Measurements from ENCODE around the gene SCTR.

Gene SCTR

GRCh38 chr2:119429225-119429981, 94.9 kb downstream of the SCTR start:
- H3K9me3 ChIP-seq (ENCODE audit: control insufficient read depth, insufficient read depth, low read length), result no peaks in the 10 kb centered on the region
- H3K9ac ChIP-seq (ENCODE audit: low read depth, low read length), result no peak overlapping the region
- H3K36me3 ChIP-seq (ENCODE audit: control insufficient read depth, insufficient read depth, low read length), result no peaks in the 10 kb centered on the region
- H3K4me3 ChIP-seq (ENCODE audit: low read depth, low read length), result no peak overlapping the region
- H3K27me3 ChIP-seq (ENCODE audit: control insufficient read depth, insufficient read depth, low read length), result peaks cover 15% of the 10 kb centered on the region
- H3K4me1 ChIP-seq (ENCODE audit: control insufficient read depth, insufficient read depth, low read length), result peaks cover 11% of the 10 kb centered on the region

- no peak overlapping the region for H3K9ac ChIP-seq (ENCODE audit: low read depth, low read length)
- H3K9me3 ChIP-seq (ENCODE audit: control insufficient read depth, insufficient read depth, low read length), result no peaks in the 10 kb centered on the region
- no peaks in the 10 kb centered on the region for H3K36me3 ChIP-seq (ENCODE audit: control insufficient read depth, insufficient read depth, low read length)
- H3K4me3 ChIP-seq (ENCODE audit: low read depth, low read length), result no peak overlapping the region
- peaks cover 15% of the 10 kb centered on the region for H3K27me3 ChIP-seq (ENCODE audit: control insufficient read depth, insufficient read depth, low read length)
- peaks cover 11% of the 10 kb centered on the region for H3K4me1 ChIP-seq (ENCODE audit: control insufficient read depth, insufficient read depth, low read length)
These were observed 95.6 kb downstream of the SCTR start for GRCh38 chr2:119428488-119429224.

- Histone ChIP-seq H3K4me3 (ENCODE audit: low read depth, low read length) (no peak overlapping the region), H3K9ac (ENCODE audit: low read depth, low read length) (no peak overlapping the region), H3K27me3 (ENCODE audit: control insufficient read depth, insufficient read depth, low read length) (peaks cover 15% of the 10 kb centered on the region), H3K36me3 (ENCODE audit: control insufficient read depth, insufficient read depth, low read length) (no peaks in the 10 kb centered on the region), H3K4me1 (ENCODE audit: control insufficient read depth, insufficient read depth, low read length) (peaks cover 8% of the 10 kb centered on the region), H3K9me3 (ENCODE audit: control insufficient read depth, insufficient read depth, low read length) (no peaks in the 10 kb centered on the region)
These were observed 96.5 kb downstream of the SCTR start for GRCh38 chr2:119427756-119428155.

- H3K4me3 ChIP-seq (ENCODE audit: low read depth, low read length), result no peak overlapping the region
- H3K27me3 ChIP-seq (ENCODE audit: control insufficient read depth, insufficient read depth, low read length), result peaks cover 8% of the 10 kb centered on the region
- no peaks in the 10 kb centered on the region for H3K9me3 ChIP-seq (ENCODE audit: control insufficient read depth, insufficient read depth, low read length)
- H3K9ac ChIP-seq (ENCODE audit: low read depth, low read length), result no peak overlapping the region
- H3K36me3 ChIP-seq (ENCODE audit: control insufficient read depth, insufficient read depth, low read length), result no peaks in the 10 kb centered on the region
- peaks cover 8% of the 10 kb centered on the region for H3K4me1 ChIP-seq (ENCODE audit: control insufficient read depth, insufficient read depth, low read length)
These were observed 97.4 kb downstream of the SCTR start for GRCh38 chr2:119426801-119427395.

GRCh38 chr2:119426396-119426675, 97.9 kb downstream of the SCTR start:
- Histone ChIP-seq H3K4me3 (ENCODE audit: low read depth, low read length) (no peak overlapping the region), H3K27me3 (ENCODE audit: control insufficient read depth, insufficient read depth, low read length) (peaks cover 8% of the 10 kb centered on the region), H3K36me3 (ENCODE audit: control insufficient read depth, insufficient read depth, low read length) (no peaks in the 10 kb centered on the region), H3K9ac (ENCODE audit: low read depth, low read length) (no peak overlapping the region), H3K4me1 (ENCODE audit: control insufficient read depth, insufficient read depth, low read length) (peaks cover 8% of the 10 kb centered on the region), H3K9me3 (ENCODE audit: control insufficient read depth, insufficient read depth, low read length) (peaks cover 5% of the 10 kb centered on the region)

GRCh38 chr2:119425620-119426395, 98.5 kb downstream of the SCTR start:
- H3K36me3 ChIP-seq (ENCODE audit: control insufficient read depth, insufficient read depth, low read length), result no peaks in the 10 kb centered on the region
- peaks cover 10% of the 10 kb centered on the region for H3K9me3 ChIP-seq (ENCODE audit: control insufficient read depth, insufficient read depth, low read length)
- peaks cover 8% of the 10 kb centered on the region for H3K4me1 ChIP-seq (ENCODE audit: control insufficient read depth, insufficient read depth, low read length)
- H3K9ac ChIP-seq (ENCODE audit: low read depth, low read length), result no peak overlapping the region
- no peak overlapping the region for H3K4me3 ChIP-seq (ENCODE audit: low read depth, low read length)
- H3K27me3 ChIP-seq (ENCODE audit: control insufficient read depth, insufficient read depth, low read length), result peaks cover 8% of the 10 kb centered on the region

GRCh38 chr2:119425119-119425405, 99.2 kb downstream of the SCTR start:
- Histone ChIP-seq H3K9me3 (ENCODE audit: control insufficient read depth, insufficient read depth, low read length) (peaks cover 13% of the 10 kb centered on the region), H3K9ac (ENCODE audit: low read depth, low read length) (no peak overlapping the region), H3K27me3 (ENCODE audit: control insufficient read depth, insufficient read depth, low read length) (peaks cover 8% of the 10 kb centered on the region), H3K4me3 (ENCODE audit: low read depth, low read length) (no peak overlapping the region), H3K4me1 (ENCODE audit: control insufficient read depth, insufficient read depth, low read length) (peaks cover 3% of the 10 kb centered on the region), H3K36me3 (ENCODE audit: control insufficient read depth, insufficient read depth, low read length) (no peaks in the 10 kb centered on the region)

GRCh38 chr2:119424284-119425118, 99.8 kb downstream of the SCTR start:
- peaks cover 13% of the 10 kb centered on the region for H3K9me3 ChIP-seq (ENCODE audit: control insufficient read depth, insufficient read depth, low read length)
- no peak overlapping the region for H3K9ac ChIP-seq (ENCODE audit: low read depth, low read length)
- H3K36me3 ChIP-seq (ENCODE audit: control insufficient read depth, insufficient read depth, low read length), result no peaks in the 10 kb centered on the region
- H3K4me1 ChIP-seq (ENCODE audit: control insufficient read depth, insufficient read depth, low read length), result peaks cover 3% of the 10 kb centered on the region
- peaks cover 4% of the 10 kb centered on the region for H3K27me3 ChIP-seq (ENCODE audit: control insufficient read depth, insufficient read depth, low read length)
- no peak overlapping the region for H3K4me3 ChIP-seq (ENCODE audit: low read depth, low read length)

- peaks cover 13% of the 10 kb centered on the region for H3K9me3 ChIP-seq (ENCODE audit: control insufficient read depth, insufficient read depth, low read length)
- H3K9ac ChIP-seq (ENCODE audit: low read depth, low read length), result no peak overlapping the region
- no peaks in the 10 kb centered on the region for H3K36me3 ChIP-seq (ENCODE audit: control insufficient read depth, insufficient read depth, low read length)
- H3K4me1 ChIP-seq (ENCODE audit: control insufficient read depth, insufficient read depth, low read length), result peaks cover 3% of the 10 kb centered on the region
- peaks cover 3% of the 10 kb centered on the region for H3K27me3 ChIP-seq (ENCODE audit: control insufficient read depth, insufficient read depth, low read length)
- H3K4me3 ChIP-seq (ENCODE audit: low read depth, low read length), result no peak overlapping the region
These were observed 100.5 kb downstream of the SCTR start for GRCh38 chr2:119423811-119424210.

- Histone ChIP-seq H3K27me3 (ENCODE audit: control insufficient read depth, insufficient read depth, low read length) (peaks cover 3% of the 10 kb centered on the region), H3K9ac (ENCODE audit: low read depth, low read length) (no peak overlapping the region), H3K36me3 (ENCODE audit: control insufficient read depth, insufficient read depth, low read length) (no peaks in the 10 kb centered on the region), H3K4me3 (ENCODE audit: low read depth, low read length) (no peak overlapping the region), H3K4me1 (ENCODE audit: control insufficient read depth, insufficient read depth, low read length) (peaks cover 3% of the 10 kb centered on the region), H3K9me3 (ENCODE audit: control insufficient read depth, insufficient read depth, low read length) (peaks cover 13% of the 10 kb centered on the region)
These were observed 101.2 kb downstream of the SCTR start for GRCh38 chr2:119423108-119423444.

GRCh38 chr2:119422360-119423107, 101.7 kb downstream of the SCTR start:
- Histone ChIP-seq H3K9me3 (ENCODE audit: control insufficient read depth, insufficient read depth, low read length) (peaks cover 13% of the 10 kb centered on the region), H3K36me3 (ENCODE audit: control insufficient read depth, insufficient read depth, low read length) (no peaks in the 10 kb centered on the region), H3K4me3 (ENCODE audit: low read depth, low read length) (no peak overlapping the region), H3K4me1 (ENCODE audit: control insufficient read depth, insufficient read depth, low read length) (no peaks in the 10 kb centered on the region), H3K9ac (ENCODE audit: low read depth, low read length) (no peak overlapping the region), H3K27me3 (ENCODE audit: control insufficient read depth, insufficient read depth, low read length) (peaks cover 3% of the 10 kb centered on the region)

Measured in iPS-15b (cell line).